SK-N-MC (cell line): ENCODE measurements around the gene COPS6.

Source experiments
- EZH2 ChIP-seq: fragments of 200-600 bp; sonication (generic); IDR thresholded peaks from one replicate; pipeline ENCODE4 v1.6.1; 2017; ENCODE audit warnings: antibody characterized with exemption
- FOXP2 ChIP-seq: optimal IDR thresholded peaks from 2 replicates; pipeline ENCODE3; 2011; ENCODE audit warnings: mild to moderate bottlenecking, moderate library complexity; ENCODE audit not compliant: insufficient read depth; ENCODE audit errors: extremely low read length, control extremely low read depth
- POLR2AphosphoS5 ChIP-seq: IDR thresholded peaks from 2 replicates; pipeline ENCODE4 v1.6.1; 2012; ENCODE audit warnings: mild to moderate bottlenecking, low read depth, low read length, borderline replicate concordance

DNA sequence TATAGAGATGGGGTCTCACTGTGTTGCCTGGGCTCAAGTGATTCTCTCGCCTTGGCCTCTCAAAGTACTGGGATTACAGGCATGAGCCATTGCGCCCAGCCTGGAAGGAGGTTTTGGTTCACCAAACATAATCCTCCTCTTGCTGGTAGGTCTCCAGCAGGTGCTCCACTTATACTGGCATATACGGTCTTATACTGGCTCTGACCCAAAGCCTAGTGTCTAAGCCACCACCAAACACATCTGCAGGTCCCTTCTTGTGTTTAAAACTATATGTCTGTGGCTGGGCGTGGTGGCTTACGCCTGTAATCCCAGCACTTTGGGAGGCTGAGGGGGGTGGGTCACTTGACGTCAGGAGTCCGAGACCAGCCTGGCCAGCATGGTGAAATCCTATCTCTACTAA lies 43.4 kb downstream of the COPS6 start:
- no peak for TF ChIP-seq POLR2AphosphoS5
- TF ChIP-seq EZH2 = no peak
- TF ChIP-seq FOXP2 = no peak
